NCI-H1930 (cell line): ENCODE data around the gene FARSA.
A peak's percentile ranks its signal among the peaks of the same experiment; 100 is the strongest.
"Not testable (repeated sequence)": the region's sequence is repeated elsewhere in the genome, so short reads cannot be mapped to it uniquely, and the experiment has no call there.

ENCODE experiments used
- DNase-seq, 2 experiments: peaks; one replicate each; lab custom pipeline; 2025; lab: John Stamatoyannopoulos, UW

Gene FARSA

DNA sequence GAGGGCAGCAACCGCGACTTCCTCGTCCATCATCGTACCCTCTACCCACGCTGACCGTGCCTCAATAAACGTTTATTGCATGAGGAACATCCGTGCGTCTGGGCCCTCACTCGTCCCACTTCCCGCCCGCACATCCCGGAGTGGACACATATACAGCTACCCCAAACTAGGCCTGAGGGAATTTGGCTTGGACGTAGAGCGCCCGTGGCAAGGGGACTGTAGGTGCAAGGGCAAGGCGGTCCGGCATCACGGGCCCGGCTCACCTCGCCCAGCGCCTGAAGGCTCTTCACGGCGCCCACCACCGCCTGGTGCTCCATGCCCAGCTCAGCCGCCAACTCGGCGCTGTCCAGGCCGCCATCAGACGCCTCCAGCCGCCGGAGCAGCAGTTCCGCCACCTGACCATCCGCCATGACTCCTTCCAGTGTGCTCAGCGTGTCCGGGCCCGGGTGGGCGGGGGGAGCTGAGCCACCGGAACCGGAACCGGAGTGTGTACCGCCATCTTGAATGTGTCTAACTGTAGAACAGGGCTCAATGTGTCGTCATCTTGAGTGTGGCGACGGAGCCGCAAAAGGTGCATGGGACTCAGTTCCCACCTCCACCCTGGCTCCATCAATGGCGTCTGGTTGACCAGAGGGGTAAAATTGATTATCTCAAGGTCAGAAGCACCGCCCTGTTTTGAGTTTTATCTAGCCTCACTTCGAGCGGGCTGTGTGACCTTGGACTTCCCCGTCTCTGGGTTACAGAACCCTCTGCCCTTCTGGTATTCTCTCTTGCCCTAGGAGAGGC is at the start of gene FARSA:
FARSA (minus strand) TSS at position 425 of the 786 bp plus-strand sequence; CDS start at position 410, 15 bp downstream.
- peak; percentile 76 to 84 for DNase-seq

DNA sequence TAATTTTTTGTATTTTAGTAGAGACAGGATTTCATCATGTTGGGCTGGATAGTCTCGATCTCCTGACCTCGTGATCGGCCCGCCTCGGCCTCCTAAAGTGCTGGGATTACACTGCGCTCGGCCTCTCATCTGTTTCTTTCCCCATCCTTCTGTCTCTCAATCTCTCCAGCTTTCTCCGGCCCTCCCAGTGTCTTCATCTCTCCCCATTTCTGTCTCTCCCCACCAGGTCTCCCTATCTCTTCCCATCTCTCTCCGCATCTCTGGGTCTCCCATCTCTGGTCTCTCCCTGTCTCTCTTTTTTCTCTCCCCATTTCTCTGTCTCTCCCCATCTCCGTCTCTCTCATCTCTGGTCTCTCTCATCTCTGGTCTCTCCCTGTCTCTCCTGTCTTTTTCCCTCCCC is 49.6 kb upstream of the FARSA start:
- DNase-seq, result no peak

DNA sequence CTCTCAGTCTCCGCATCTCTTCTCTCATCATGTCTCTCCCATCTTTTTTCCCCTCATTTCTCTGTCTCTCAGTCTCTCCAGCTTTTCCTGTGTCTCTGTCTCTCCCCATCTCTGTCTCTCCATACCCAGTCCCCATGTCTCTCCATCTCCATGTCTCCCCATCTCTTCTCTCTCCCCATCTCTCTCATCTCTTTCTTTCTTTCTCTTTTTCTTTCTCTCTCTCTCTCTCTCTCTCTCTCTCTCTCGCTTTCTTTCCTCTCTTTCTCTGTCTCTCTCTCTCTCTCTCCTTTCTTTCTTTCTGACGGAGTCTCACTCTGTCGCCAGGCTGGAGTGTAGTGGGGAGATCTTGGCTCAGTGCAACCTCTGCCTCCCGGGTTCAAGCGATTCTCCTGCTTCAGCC is 49.1 kb upstream of the FARSA start:
- no peak for DNase-seq

DNA sequence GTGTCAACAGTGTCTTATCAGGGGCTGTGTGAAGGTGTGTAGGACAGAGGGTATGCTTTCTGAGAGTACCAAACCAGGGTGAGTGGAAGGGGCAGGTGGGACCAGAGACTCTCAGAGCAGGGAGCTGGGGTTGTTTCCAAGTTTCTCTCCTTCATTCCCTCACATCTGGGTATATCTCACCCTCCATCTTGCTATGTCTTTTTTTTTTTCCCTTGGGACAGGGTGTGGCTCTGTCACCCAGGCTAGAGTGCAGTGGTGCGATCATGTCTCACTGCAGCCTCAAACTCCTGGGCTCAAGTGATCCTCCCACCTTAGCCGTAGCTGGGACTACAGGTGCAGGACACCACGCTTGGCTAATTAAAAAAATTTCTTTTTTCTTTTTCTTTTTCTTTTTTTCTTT is 46.5 kb upstream of the FARSA start:
- no peak for DNase-seq

DNA sequence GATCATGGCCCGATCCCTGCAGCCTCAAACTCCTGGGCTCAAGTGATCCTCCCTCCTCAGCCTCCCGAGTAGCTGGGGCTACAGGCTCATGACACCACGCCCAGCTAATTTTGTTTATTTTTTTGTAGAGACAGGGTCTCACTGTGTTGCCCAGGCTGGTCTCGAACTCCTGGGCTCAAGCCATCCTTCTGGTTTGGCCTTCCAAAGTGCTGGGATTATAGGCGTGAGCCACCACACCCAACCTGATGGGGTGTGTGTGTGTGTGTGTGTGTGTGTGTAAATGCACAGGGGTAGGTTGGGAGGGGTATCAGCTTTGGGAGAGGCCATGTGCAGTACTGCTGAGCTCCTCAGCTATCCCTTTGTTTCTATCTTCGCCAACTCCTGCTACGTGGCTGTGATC is 42.6 kb upstream of the FARSA start:
- not testable (repeated sequence) for DNase-seq

DNA sequence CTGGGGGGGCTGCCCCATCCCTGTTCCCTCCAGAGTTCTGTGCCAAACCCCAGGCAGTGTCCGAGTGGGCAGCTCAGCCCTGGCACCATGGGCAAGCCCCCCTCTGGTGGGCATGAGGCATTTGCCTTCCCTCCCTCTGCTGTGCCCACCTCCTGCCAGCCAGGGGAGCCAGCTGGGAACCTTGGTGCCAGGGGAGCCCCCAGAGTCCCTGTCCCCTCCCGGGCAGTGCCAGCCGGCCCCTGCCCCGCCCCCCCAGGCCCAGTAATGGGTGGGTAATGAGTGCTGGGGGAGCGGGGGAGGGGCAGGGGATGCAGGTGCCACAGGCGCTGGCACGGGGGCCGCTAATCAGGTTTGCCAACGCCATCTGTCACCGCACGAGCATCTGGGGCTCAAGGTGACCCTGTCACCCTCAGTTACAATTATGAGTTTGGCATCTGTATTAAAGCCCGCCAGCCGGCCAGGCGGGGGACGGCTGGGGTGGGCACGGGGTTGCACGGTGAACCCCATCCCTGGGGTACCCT is 41.8 kb upstream of the FARSA start:
- no peak for DNase-seq

DNA sequence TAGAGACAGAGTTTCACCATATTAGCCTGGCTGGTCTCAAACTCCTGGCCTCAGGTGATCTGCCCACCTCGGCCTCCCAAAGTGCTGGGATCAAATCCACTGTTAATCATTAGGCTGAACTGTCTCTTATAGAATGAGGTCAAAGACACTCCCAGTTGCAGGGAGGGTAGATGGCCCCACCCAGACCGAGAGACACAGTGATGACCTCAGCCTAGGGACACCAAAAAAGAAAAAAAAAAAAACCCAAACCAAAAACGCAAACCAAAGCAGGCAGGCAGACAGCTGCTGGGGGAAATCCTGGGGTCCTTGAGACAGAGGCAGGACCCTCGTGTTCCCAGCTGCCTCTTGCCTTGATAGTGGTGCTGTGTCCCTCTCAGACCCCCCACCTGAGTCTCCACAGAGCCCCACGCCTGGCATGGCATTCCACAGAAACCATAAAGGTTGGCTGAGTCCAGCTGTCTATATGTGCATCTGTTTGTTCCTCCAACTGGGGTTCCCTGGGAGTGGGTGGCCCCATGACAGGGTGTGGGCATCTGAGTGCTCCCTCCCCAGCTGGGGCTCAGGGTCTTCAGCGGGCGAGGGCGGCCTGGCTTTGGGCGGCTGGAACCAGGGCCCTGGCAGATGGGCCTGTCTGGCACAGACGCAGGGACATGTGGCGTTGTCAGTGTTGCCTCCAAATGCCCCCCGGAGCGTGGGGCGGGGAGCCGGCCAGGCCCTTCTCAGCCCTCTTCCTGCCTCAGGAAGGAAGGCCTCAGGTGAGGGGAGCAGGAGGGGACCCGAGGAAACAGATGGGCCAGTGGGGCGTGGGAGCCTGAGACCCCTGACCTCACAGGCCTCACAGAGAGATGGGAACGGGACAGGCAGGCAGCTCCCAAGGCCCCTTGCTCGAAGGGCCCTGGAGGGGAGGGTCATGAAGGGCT is 41.0 kb upstream of the FARSA start:
- DNase-seq, result no peak

DNA sequence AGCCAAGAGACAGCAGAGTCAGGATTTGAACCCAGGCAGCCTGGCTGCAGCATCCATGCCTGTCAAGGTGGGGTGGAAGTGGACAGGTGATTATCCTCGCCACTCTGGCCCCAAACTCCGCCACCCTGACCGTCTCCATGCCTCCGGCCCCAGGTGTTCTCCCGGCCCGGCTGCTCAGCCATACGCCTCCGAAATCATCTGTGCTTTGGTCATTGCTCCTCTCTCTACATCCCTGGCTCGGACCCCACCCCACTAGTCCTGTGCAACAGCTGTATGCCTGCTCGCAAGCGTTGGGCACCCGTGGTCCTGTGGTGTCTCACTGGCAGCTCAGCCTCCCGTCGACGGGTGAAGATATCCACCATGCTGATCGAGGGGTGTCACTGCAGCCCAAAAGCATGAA is 39.7 kb upstream of the FARSA start:
- no peak for DNase-seq

DNA sequence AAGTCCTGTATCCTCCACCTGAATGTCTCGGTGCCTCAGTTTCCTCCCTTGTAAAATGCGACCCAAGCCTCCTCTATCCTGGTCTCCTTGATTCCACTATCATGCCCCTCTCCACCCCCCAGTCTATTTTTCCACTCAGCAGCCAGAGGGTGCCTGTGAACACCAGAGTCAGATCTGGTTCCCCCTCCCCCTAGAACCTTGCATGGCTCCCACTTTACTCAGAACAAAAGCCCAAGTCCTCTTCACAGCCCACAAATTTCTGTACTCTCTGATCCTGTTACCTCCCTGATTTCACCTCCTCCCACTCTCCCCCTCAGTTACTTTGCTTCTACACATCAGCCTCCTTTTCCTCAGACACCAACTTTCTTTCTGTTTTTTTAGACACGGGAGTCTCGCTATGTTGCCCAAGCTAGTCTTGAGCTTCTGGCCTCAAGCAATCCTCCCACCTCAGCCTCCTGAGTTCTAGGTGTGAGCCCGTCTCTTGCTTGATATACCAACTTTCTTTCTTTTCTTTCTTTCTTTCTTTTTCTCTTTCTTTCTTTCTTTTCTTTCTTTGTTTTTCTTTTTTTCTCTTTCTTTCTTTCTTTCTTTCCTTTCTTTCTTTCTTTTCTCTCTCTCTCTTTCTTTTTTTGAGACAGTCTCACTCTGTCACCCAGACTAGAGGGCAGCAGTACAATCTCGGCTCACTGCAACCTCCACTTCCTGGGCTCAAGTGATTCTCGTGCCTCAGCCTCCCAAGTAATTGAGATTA is 36.7 kb upstream of the FARSA start:
- no peak for DNase-seq

DNA sequence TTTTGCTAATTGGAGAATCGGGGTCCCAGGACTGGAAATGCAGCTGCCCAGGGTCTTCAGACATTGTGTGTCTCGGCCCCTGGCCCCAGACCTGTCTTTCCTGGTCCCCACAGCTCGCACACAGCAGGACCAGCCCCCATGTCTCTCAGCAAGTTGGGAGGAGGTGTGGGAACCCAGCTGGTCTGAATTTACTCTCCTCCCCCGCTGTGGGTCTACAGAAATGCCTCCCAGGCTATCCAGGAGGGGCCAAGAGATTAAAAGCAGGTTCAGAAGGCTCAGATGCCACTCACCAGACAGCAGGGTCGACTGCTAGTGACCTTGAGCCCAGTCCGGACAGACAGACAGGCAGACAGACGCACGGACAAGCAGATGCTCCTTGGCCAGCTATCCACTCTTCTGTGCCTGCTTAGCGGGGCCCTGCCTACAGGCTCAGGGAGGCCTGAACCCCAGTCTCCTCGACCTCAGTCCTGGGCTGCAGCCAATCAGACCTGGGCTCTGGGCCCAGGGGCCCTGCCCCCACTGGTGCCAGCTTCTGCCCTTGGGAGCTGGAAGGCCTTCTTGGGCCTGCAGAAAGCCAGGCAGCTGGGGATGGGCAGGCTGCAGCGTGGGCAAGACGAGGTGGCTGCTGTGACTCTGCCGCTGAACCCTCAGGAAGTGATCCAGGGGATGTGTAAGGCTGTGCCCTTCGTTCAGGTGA is 35.9 kb upstream of the FARSA start, which contains the start of gene DAND5:
DAND5 (plus strand) TSS at position 285 of the 697 bp plus-strand sequence; CDS start at position 370, 85 bp downstream.
- DNase-seq, result no peak

DNA sequence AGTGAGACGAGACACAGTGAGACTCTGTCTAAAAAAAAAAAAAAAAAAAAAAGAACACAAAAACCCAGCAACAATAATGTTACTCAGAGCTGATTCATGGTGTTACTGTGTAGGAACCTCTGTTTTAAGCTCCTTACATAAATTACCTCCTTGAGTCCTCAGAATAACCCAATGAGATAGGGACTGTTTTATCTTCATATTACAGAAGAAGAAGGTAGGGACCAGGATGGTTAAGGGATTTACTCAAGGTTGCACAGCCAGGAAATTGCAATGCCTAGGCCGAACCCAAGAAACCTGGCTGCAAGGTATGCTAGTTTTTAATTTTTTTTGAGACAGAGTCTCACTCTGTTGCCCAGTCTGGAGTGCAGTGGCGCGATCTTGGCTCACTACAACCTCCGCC is 34.4 kb upstream of the FARSA start:
- no peak for DNase-seq

DNA sequence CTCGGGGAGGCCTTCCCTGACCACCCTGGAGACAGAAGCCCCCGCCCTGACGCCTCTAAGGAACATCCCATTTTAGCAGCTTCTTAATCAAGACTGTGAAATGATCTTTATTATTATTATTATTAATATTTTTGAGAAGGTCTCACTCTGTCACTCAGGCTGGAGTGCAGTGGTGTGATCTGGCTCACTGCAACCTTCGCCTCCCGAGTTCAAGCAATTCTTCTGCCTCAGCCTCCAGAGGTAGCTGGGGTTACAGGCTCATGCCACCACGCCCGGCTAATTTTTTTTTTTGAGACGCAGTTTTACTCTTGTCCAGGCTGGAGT is 32.3 kb upstream of the FARSA start:
- DNase-seq, result no peak

DNA sequence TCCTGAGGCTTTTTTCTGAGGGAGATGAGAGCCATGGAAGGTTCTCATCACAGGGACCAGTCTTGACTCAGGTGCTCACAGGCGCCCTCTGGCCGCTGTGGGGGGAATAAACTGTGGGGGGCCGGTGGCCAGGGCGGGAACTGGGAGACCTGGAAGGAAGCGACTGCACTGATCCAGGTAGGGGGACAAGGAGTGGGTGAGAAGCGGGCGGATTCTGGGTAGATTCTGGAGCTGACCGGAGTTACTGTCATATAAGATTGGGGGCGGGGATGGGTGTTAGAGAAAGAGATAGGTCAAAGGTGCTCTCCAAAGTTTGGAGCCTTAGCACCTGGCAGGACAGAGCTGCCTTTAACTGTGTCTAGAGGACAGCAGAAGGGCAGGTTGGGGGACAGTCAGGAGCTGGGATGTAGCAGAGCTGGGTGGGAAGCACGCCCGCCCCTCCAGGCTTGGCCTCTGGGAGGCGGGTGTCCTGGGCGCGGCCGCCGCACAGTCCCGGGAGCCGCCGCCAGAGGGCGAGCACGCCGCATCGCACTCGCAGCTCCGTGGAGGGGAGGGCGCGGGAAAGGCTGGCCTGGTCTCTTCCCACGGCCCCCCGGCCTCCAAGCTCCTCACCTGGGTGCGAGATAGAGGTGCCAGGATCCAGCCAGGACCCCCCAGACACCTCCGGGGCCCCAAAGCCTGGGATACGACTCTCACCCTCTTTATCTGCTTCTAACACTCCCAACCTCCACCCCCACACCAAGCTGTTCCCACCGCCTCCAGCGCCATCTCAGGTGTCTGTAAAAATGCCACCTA is 31.7 kb upstream of the FARSA start:
- DNase-seq, result peak; percentile 59 to 74

DNA sequence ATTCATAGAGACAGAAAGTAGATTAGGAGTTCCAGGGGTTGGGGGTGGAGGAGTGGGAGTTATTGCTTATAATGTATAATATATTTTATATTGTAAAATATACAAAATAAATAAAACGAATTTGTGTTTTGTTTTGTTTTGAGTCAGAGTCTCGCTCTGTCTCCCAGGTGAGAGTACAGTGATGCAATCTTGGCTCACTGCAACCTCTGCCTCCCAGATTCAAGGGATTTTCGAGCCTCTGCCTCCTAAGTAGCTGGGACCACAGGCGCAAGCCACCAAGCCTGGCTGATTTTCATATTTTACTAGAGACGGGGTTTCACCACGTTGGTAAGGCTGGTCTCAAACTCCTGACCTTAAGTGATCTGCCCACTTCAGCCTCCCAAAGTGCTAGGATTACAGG is 26.0 kb upstream of the FARSA start:
- no peak for DNase-seq

DNA sequence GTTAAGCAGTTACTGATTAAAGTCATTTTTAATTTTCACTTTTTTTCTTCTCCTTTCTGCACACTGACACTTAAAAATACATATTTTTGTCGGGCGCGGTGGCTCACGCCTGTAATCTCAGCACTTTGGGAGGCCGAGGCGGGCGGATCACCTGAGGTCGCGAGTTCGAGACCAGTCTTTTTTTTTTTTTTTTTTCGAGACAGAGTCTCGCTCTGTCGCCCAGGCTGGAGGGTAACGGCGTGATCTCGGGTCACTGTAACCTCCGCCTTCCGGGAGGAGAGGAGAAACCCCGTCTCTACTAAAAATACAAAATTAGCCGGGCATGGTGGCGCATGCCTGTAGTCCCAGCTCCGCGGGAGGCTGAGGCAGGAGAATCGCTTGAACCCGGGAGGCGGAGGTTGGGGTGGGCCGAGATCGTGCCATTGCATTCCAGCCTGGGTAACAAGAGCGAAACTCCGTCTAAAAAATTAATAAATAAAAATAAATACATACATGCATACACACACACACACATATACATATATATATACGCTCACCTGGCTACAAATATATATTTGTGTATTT is 24.0 kb upstream of the FARSA start:
- not testable (repeated sequence) for DNase-seq

DNA sequence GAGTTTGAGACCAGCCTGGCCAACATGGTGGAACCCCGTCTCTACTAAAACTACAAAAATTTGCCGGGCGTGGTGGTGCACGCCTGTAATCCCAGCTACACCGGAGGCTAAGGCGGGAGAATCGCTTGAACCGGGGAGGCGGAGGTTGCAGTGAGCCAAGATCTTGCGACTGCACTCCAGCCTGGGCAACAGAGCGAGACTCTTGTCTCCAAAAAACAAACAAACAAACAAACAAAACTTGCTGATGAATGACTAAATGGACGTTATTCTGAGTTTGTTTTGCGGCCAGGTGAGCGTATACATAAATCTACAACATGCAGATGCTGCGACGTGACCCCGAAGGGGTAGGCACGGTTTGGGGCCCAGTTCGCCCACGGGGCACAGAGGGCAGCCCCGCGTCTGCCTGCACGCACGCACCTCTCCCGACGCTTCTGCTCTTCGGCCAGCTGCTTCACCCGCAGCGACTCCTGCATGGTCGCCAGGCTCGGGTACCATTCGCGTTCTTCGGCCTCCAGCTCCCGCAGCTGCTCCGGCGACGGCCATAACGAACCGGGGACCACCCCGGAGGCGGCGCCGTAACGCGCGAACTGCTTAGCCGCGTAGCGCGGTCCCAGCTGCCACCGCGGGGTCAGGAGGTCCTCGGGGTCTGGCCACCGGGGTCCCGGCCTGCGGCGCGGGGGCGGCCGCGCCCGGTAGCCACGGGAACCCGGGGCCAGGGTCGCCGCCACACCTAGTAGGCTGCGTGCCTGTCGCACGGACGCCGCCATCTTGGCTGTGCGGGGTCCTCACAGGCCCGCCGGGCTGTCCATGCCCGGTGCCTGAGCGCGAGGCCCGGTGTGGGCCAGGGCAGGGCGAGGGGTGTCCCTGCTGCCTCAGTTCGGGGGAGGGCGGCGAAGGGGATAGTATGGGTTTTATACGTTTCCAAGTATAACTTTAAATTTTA is 23.2 kb upstream of the FARSA start, which contains the start of gene GADD45GIP1:
GADD45GIP1 (minus strand) TSS at position 778 of the 943 bp plus-strand sequence; CDS start at position 767, 11 bp downstream.
- DNase-seq, result peak; percentile 28 to 60

DNA sequence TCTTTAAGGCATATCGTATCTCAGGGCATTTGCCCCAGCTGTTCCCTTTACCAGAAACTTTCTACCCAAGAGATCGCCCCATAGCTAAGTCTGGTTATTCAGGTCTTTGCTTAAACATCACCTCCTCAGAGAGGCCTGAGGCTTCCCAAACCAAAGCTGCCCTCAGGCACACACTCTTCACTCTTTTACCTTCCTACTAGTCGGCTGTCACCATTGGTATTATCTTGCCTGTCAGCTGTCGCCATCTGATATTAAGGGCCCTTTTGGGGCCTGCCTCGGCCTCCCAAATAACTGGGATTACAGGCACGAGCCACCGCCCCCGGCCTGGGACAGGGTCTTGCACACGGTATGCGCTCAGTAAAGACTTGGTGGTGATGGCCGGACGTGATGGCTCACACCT is 22.5 kb upstream of the FARSA start:
- no peak for DNase-seq

DNA sequence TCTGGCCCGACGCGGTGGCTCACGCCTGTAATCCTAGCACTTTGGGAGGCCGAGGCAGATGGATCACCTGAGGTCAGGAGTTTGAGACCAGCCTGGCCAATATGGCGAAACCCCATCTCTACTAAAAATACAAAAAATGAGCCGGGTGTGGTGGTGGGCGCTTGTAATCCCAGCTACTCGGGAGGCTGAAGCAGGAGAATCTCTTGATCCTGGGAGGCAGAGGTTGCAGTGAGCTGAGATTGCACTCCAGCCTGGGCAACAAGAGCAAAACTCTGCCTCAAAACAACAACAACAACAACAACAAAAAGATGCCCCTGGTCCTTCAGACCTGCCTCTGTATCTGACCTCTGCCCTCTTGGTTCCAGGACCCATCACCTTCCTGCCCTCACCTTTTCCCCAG is 22.1 kb upstream of the FARSA start:
- not testable (repeated sequence) for DNase-seq

DNA sequence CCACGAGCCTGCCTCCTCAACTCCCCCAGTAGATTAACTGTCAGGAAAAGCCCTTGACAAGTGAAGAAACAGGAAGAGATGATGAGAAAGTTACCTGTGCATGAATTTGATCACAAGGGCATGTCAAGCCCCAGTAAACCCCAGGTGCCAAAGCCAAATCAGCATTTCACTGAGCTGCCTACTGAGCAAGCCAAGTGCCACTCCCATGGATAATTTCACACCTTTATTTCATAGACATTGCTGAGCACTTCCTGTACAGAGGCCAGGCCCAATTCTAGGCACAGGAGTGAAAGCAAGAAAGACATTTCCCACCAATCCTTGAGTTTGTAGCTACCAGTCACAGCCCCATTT is 21.1 kb upstream of the FARSA start:
- DNase-seq, result no peak
